HEK293 (cell line): Measurements from ENCODE around the gene AMELY.

Experiments used
- CTCF ChIA-PET: fragments of 350-600 bp; formaldehyde crosslinking; extraction: SDS; loops from one replicate; lab custom pipeline; 2021; ENCODE audit warnings: antibody characterized with exemption; lab: Yijun Ruan, JAX
- POLR2A ChIA-PET: fragments of 300-600 bp; formaldehyde crosslinking; extraction: SDS; loops from one replicate; lab custom pipeline; 2020; ENCODE audit warnings: antibody characterized with exemption, inconsistent platforms; lab: Yijun Ruan, JAX
- H3K27ac ChIP-seq: fragments of 200-500 bp; sonication (Bioruptor generic); 2 replicates; pipeline ENCODE4 v1.5.1; 2014; ENCODE audit warnings: low read depth, low read length, control low read depth, inconsistent platforms; ENCODE audit errors: extremely low read depth
- H3K36me3 ChIP-seq, 2 experiments: fragments of 200-500 bp in 1 of 2; sonication (Bioruptor generic) in 1 of 2; 1 replicate in 1 of 2; 2 replicates in 1 of 2; pipeline ENCODE4 v1.5.1; 2014 to 2017; ENCODE audit warnings: inconsistent platforms in 2 of 2, low read length in 2 of 2; ENCODE audit not compliant: control insufficient read depth in 2 of 2, insufficient read depth in 1 of 2
- H3K4me1 ChIP-seq: fragments of 200-500 bp; sonication (Bioruptor generic); 2 replicates; pipeline ENCODE4 v1.5.1; 2014; ENCODE audit warnings: mild to moderate bottlenecking, low read length, inconsistent platforms; ENCODE audit not compliant: control insufficient read depth, insufficient read depth
- H3K4me3 ChIP-seq: 2 replicates; pipeline ENCODE4 v1.5.1; 2011; ENCODE audit warnings: low read depth, mild to moderate bottlenecking, control low read depth, low read length, moderate library complexity
- H3K9me3 ChIP-seq: fragments of 200-500 bp; sonication (Bioruptor generic); 2 replicates; pipeline ENCODE4 v1.5.1; 2014; ENCODE audit warnings: low read depth, low read length, inconsistent platforms; ENCODE audit not compliant: control insufficient read depth, insufficient read depth
- HOXA7 ChIP-seq: sonication (generic); formaldehyde crosslinking; IDR thresholded peaks from 2 replicates; pipeline ENCODE4 v1.8.1; 2022; ENCODE audit warnings: missing genetic modification reagents, borderline replicate concordance
- KLF16 ChIP-seq: fragments of 450-650 bp; formaldehyde crosslinking; IDR thresholded peaks from 2 replicates; pipeline ENCODE4 v1.5.1; 2017; ENCODE audit warnings: missing biosample characterization, missing genetic modification characterization
- SALL2 ChIP-seq: fragments of 450-650 bp; formaldehyde crosslinking; IDR thresholded peaks from 2 replicates; pipeline ENCODE4 v1.5.0; 2017; ENCODE audit warnings: missing biosample characterization, mild to moderate bottlenecking, missing genetic modification characterization, borderline replicate concordance
- SETDB1 ChIP-seq: IDR thresholded peaks from one replicate; pipeline ENCODE4 v1.6.1; 2017; ENCODE audit warnings: mild to moderate bottlenecking, low read length, moderate library complexity, mixed read lengths; ENCODE audit not compliant: insufficient read length
- ZBTB8A ChIP-seq: fragments of 450-650 bp; formaldehyde crosslinking; IDR thresholded peaks from 2 replicates; pipeline ENCODE4 v1.5.1; 2016; ENCODE audit warnings: missing biosample characterization, missing genetic modification characterization
- ZFHX2 ChIP-seq: fragments of 450-650 bp; formaldehyde crosslinking; conservative IDR thresholded peaks from 2 replicates; pipeline ENCODE4 v1.5.1; 2016; ENCODE audit warnings: missing biosample characterization, missing genetic modification characterization
- ZFP41 ChIP-seq: fragments of 450-650 bp; formaldehyde crosslinking; IDR thresholded peaks from 2 replicates; pipeline ENCODE4 v1.5.1; 2016; ENCODE audit warnings: missing biosample characterization, missing genetic modification characterization, borderline replicate concordance
- ZNF202 ChIP-seq: fragments of 450-650 bp; formaldehyde crosslinking; IDR thresholded peaks from 2 replicates; pipeline ENCODE4 v1.5.1; 2016; ENCODE audit warnings: missing biosample characterization, missing genetic modification characterization, borderline replicate concordance
- ZNF366 ChIP-seq: fragments of 450-650 bp; formaldehyde crosslinking; conservative IDR thresholded peaks from 2 replicates; pipeline ENCODE4 v1.5.1; 2016; ENCODE audit warnings: missing biosample characterization, missing genetic modification characterization
- ZNF37A ChIP-seq: fragments of 450-650 bp; IDR thresholded peaks from 2 replicates; pipeline ENCODE4 v1.5.1; 2018; ENCODE audit warnings: missing biosample characterization, missing genetic modification characterization
- ZNF394 ChIP-seq: fragments of 450-650 bp; formaldehyde crosslinking; IDR thresholded peaks from 2 replicates; pipeline ENCODE4 v1.5.1; 2016; ENCODE audit warnings: missing biosample characterization, missing genetic modification characterization, mild to moderate bottlenecking, moderate library complexity, borderline replicate concordance
- ZNF416 ChIP-seq: fragments of 450-650 bp; formaldehyde crosslinking; IDR thresholded peaks from 2 replicates; pipeline ENCODE4 v1.5.1; 2016; ENCODE audit warnings: missing biosample characterization, missing genetic modification characterization
- ZNF501 ChIP-seq: fragments of 450-650 bp; formaldehyde crosslinking; IDR thresholded peaks from 2 replicates; pipeline ENCODE4 v1.5.1; 2016; ENCODE audit warnings: missing biosample characterization, missing genetic modification characterization
- ZNF514 ChIP-seq: fragments of 450-650 bp; formaldehyde crosslinking; IDR thresholded peaks from 2 replicates; pipeline ENCODE4 v1.5.1; 2016; ENCODE audit warnings: missing biosample characterization, missing genetic modification characterization
- ZNF521 ChIP-seq: fragments of 450-650 bp; formaldehyde crosslinking; IDR thresholded peaks from 2 replicates; pipeline ENCODE4 v1.5.1; 2017; ENCODE audit warnings: missing biosample characterization, mild to moderate bottlenecking, missing genetic modification characterization
- ZNF548 ChIP-seq: fragments of 450-650 bp; formaldehyde crosslinking; IDR thresholded peaks from 2 replicates; pipeline ENCODE4 v1.5.1; 2016; ENCODE audit warnings: missing biosample characterization, missing genetic modification characterization
- ZNF549 ChIP-seq: fragments of 450-650 bp; IDR thresholded peaks from 2 replicates; pipeline ENCODE4 v1.5.1; 2018; ENCODE audit warnings: missing biosample characterization, missing genetic modification characterization, mild to moderate bottlenecking, inconsistent platforms, moderate library complexity
- ZNF558 ChIP-seq: fragments of 450-650 bp; formaldehyde crosslinking; IDR thresholded peaks from 2 replicates; pipeline ENCODE4 v1.5.1; 2016; ENCODE audit warnings: missing biosample characterization, missing genetic modification characterization
- ZNF561 ChIP-seq: fragments of 450-650 bp; IDR thresholded peaks from 2 replicates; pipeline ENCODE4 v1.5.1; 2018; ENCODE audit warnings: missing biosample characterization, missing genetic modification characterization, borderline replicate concordance
- ZNF623 ChIP-seq: fragments of 450-650 bp; formaldehyde crosslinking; IDR thresholded peaks from 2 replicates; pipeline ENCODE4 v1.5.1; 2016; ENCODE audit warnings: missing biosample characterization, missing genetic modification characterization
- ZNF701 ChIP-seq: fragments of 450-650 bp; formaldehyde crosslinking; IDR thresholded peaks from 2 replicates; pipeline ENCODE4 v1.5.1; 2016; ENCODE audit warnings: missing biosample characterization, missing genetic modification characterization
- TF ChIP-seq, protein P1 (sequence below): fragments of 450-650 bp; formaldehyde crosslinking; IDR thresholded peaks from 2 replicates; pipeline ENCODE4 v1.5.1; 2017; ENCODE audit warnings: missing biosample characterization, missing genetic modification characterization
- TF ChIP-seq, protein P2 (sequence below): fragments of 450-650 bp; formaldehyde crosslinking; IDR thresholded peaks from 2 replicates; pipeline ENCODE4 v1.5.1; 2016; ENCODE audit warnings: missing biosample characterization, missing genetic modification characterization
- TF ChIP-seq, protein P3 (sequence below): fragments of 450-650 bp; formaldehyde crosslinking; IDR thresholded peaks from 2 replicates; pipeline ENCODE4; 2016; ENCODE audit warnings: missing biosample characterization, missing genetic modification characterization

AMELY gene, protein sequence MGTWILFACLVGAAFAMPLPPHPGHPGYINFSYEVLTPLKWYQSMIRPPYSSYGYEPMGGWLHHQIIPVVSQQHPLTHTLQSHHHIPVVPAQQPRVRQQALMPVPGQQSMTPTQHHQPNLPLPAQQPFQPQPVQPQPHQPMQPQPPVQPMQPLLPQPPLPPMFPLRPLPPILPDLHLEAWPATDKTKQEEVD

DNA sequence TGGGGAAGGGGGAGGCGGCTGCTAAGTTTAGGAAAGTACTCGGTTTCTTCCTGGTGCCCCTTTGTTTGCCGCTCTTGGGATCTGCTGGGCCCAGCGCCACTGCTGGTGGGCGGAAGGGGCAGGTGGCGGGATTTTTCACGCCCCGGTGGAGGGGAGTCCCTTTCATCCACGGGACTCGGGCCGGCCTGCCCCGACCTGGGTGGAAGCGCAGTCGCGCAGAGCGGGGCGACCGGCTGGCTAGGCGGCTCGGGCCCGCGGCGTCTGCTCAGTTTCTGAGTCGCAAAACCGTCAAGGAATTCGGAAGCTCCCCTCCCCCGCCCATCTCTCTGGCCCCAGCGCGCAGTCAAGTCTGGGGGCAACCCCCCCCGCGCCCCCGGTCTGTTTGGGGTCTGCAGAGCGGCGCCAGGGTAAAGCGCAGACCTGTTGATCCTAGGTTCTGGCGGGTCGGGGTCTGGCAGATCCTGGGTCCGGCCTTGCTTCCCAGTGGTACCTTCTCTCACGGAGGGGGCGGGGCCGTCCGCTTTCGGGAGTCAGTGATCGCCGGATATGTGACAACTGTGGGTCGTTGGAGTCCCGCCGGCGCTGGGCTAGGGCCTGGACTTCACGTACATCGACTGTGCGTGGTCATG lies at the start of gene AMELY:
AMELY (minus strand) TSS at position 500 of the 629 bp plus-strand sequence. CDS start 39,144 bp downstream, outside the sequence.
- no peak within 1 kb of the TSS for H3K4me3 ChIP-seq
- ChIA-PET CTCF (no interaction called here), POLR2A (no interaction called here)
- H3K36me3 ChIP-seq: no peaks in the 10 kb centered on the region
- H3K27ac ChIP-seq: no peak within 1 kb of the TSS
- H3K4me1 ChIP-seq: no peaks in the 10 kb centered on the region
- TF ChIP-seq, protein P1, sequence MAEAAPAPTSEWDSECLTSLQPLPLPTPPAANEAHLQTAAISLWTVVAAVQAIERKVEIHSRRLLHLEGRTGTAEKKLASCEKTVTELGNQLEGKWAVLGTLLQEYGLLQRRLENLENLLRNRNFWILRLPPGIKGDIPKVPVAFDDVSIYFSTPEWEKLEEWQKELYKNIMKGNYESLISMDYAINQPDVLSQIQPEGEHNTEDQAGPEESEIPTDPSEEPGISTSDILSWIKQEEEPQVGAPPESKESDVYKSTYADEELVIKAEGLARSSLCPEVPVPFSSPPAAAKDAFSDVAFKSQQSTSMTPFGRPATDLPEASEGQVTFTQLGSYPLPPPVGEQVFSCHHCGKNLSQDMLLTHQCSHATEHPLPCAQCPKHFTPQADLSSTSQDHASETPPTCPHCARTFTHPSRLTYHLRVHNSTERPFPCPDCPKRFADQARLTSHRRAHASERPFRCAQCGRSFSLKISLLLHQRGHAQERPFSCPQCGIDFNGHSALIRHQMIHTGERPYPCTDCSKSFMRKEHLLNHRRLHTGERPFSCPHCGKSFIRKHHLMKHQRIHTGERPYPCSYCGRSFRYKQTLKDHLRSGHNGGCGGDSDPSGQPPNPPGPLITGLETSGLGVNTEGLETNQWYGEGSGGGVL (tag by site-specific recombination): no peak
- TF ChIP-seq, protein P2, sequence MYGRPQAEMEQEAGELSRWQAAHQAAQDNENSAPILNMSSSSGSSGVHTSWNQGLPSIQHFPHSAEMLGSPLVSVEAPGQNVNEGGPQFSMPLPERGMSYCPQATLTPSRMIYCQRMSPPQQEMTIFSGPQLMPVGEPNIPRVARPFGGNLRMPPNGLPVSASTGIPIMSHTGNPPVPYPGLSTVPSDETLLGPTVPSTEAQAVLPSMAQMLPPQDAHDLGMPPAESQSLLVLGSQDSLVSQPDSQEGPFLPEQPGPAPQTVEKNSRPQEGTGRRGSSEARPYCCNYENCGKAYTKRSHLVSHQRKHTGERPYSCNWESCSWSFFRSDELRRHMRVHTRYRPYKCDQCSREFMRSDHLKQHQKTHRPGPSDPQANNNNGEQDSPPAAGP (tag by site-specific recombination): no peak
- TF ChIP-seq ZNF521 (tag by site-specific recombination): no peak
- no peak for TF ChIP-seq HOXA7 (CRISPR knock-in tag)
- TF ChIP-seq ZNF394: no peak
- TF ChIP-seq ZNF202 (tag by site-specific recombination): no peak
- TF ChIP-seq ZFP41: no peak
- no peak for TF ChIP-seq ZNF701
- TF ChIP-seq ZBTB8A (tag by site-specific recombination): no peak
- TF ChIP-seq ZNF549 (tag by site-specific recombination): no peak
- no peak for TF ChIP-seq KLF16
- no peaks in the 10 kb centered on the region for H3K9me3 ChIP-seq

DNA sequence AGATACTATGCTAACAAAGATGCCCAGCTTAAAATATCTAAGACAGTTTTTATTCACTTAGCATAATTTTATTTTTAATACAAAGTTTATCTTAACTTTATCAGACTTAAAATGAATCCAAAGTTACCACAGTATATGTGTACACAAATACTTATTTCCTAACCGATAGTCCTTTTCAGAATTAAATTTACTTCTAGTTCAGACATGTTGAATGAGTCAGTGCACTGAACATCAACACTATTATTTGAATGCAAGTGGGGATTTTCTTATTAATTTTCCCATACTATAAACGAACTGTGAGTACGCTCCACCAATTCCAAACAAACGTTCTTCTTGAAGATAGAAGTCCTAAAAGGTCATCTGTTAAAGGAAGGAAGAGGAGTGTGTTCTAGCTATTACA lies 38.4 kb upstream of the AMELY start:
- no peak overlapping the region for H3K27ac ChIP-seq
- H3K4me1 ChIP-seq: no peaks in the 10 kb centered on the region
- TF ChIP-seq SALL2 (tag by site-specific recombination) (no peak), HOXA7 (CRISPR knock-in tag) (no peak), SETDB1 (no peak), ZNF548 (tag by site-specific recombination) (no peak), ZFHX2 (tag by site-specific recombination) (no peak), ZNF366 (tag by site-specific recombination) (no peak), ZNF501 (no peak), ZNF623 (tag by site-specific recombination) (no peak), ZNF416 (tag by site-specific recombination) (no peak), ZNF558 (tag by site-specific recombination) (no peak), ZNF202 (tag by site-specific recombination) (no peak), ZNF37A (tag by site-specific recombination) (no peak), ZNF561 (tag by site-specific recombination) (no peak), ZNF514 (tag by site-specific recombination) (no peak)
- TF ChIP-seq, protein P3, sequence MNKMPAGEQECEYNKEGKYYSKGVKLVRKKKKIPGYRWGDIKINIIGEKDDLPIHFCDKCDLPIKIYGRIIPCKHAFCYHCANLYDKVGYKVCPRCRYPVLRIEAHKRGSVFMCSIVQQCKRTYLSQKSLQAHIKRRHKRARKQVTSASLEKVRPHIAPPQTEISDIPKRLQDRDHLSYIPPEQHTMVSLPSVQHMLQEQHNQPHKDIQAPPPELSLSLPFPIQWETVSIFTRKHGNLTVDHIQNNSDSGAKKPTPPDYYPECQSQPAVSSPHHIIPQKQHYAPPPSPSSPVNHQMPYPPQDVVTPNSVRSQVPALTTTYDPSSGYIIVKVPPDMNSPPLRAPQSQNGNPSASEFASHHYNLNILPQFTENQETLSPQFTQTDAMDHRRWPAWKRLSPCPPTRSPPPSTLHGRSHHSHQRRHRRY (tag by site-specific recombination): no peak
- POLR2A ChIA-PET: no interaction called here
- H3K36me3 ChIP-seq: no peaks in the 10 kb centered on the region
- H3K4me3 ChIP-seq: no peak overlapping the region
- CTCF ChIA-PET: no interaction called here
- H3K9me3 ChIP-seq: no peaks in the 10 kb centered on the region
